ENCODE results near the gene DVL1. TPM values are rescaled to one million over a fixed set of nuclear protein-coding genes. Genes with fewer than 3 reads are reported as not detected.

Gene DVL1
- total and polyA plus RNA-seq, 2 of the 13 experiments (the other 11 are each of a cell fraction or from before 2014, with no cell fraction given), result 30.8 to 60.4 TPM

DNA sequence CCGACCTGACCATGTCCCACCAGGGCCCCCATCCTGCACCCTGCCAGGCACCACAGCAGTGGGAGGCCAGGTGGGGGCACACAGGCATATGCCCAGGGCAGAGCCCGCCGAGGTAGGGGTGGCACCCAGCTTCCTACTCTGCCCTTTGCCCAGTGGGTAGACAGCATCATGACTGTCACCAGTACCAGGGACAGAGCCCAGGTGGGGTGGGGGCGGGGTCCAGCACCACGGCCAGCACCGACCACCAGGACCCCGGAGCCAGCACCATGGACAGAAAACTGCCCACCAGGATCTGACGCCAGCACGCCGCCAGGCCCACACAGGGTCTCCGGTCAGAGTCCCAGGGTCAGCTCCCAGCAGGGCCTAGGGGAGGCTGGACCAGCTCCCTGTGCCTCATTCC, 14.4 kb downstream of the DVL1 start (continued):
- TF ChIP-seq MLXIP (CRISPR knock-in tag; IDR thresholded peaks at IDR 0.05; ENCODE audit: borderline replicate concordance) (no peak), ZNF414 (CRISPR knock-in tag; IDR thresholded peaks at IDR 0.05) (no peak), ZNF281 (CRISPR knock-in tag; IDR thresholded peaks at IDR 0.05; ENCODE audit: borderline replicate concordance) (peak; percentile 32; the same call in 1 of the 2 replicates), SMARCC2 (IDR thresholded peaks at IDR 0.05) (no peak), PAWR (CRISPR knock-in tag; IDR thresholded peaks at IDR 0.05; ENCODE audit: borderline replicate concordance) (no peak), HIVEP1 (CRISPR knock-in tag; IDR thresholded peaks at IDR 0.05) (no peak), TRIM24 (CRISPR knock-in tag; IDR thresholded peaks at IDR 0.05) (no peak), BCL6 (CRISPR knock-in tag; IDR thresholded peaks at IDR 0.05) (no peak), ZNF644 (CRISPR knock-in tag; IDR thresholded peaks at IDR 0.05; ENCODE audit: low read depth) (no peak), ZNF792 (CRISPR knock-in tag; IDR thresholded peaks at IDR 0.05) (no peak), DNMT3B (CRISPR knock-in tag; conservative IDR thresholded peaks at IDR 0.05) (0 out of 2 replicates have a peak, but pooled peaks have one; percentile 47), GTF2F1 (IDR thresholded peaks at IDR 0.05; ENCODE audit: low read length) (no peak)
- TF ChIP-seq, protein P1, sequence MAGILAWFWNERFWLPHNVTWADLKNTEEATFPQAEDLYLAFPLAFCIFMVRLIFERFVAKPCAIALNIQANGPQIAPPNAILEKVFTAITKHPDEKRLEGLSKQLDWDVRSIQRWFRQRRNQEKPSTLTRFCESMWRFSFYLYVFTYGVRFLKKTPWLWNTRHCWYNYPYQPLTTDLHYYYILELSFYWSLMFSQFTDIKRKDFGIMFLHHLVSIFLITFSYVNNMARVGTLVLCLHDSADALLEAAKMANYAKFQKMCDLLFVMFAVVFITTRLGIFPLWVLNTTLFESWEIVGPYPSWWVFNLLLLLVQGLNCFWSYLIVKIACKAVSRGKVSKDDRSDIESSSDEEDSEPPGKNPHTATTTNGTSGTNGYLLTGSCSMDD (CRISPR knock-in tag; IDR thresholded peaks at IDR 0.05), result no peak
- TF ChIP-seq, protein P2, sequence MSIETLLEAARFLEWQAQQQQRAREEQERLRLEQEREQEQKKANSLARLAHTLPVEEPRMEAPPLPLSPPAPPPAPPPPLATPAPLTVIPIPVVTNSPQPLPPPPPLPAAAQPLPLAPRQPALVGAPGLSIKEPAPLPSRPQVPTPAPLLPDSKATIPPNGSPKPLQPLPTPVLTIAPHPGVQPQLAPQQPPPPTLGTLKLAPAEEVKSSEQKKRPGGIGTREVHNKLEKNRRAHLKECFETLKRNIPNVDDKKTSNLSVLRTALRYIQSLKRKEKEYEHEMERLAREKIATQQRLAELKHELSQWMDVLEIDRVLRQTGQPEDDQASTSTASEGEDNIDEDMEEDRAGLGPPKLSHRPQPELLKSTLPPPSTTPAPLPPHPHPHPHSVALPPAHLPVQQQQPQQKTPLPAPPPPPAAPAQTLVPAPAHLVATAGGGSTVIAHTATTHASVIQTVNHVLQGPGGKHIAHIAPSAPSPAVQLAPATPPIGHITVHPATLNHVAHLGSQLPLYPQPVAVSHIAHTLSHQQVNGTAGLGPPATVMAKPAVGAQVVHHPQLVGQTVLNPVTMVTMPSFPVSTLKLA (IDR thresholded peaks at IDR 0.05), result no peak
- TF ChIP-seq, protein P3, sequence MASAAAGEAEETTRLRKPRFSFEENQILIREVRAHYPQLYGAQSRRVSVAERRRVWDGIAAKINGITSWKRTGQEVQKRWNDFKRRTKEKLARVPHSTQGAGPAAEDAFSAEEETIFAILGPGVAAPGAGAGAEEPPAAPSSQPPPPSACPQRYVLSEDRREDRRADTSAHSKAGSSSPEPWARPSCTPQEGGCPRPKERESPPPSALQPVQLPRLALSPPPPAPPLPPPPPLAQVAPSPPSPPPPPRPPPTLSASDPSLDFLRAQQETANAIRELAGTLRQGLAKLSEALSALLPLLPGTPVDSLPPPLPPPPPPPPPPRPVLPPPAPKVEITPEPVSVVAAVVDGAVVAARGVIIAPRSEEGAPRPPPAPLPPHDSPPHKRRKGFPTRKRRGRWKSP (CRISPR knock-in tag; IDR thresholded peaks at IDR 0.05), result no peak
- TF ChIP-seq, protein P4, sequence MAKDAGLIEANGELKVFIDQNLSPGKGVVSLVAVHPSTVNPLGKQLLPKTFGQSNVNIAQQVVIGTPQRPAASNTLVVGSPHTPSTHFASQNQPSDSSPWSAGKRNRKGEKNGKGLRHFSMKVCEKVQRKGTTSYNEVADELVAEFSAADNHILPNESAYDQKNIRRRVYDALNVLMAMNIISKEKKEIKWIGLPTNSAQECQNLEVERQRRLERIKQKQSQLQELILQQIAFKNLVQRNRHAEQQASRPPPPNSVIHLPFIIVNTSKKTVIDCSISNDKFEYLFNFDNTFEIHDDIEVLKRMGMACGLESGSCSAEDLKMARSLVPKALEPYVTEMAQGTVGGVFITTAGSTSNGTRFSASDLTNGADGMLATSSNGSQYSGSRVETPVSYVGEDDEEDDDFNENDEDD (CRISPR knock-in tag; IDR thresholded peaks at IDR 0.05; ENCODE audit: borderline replicate concordance), result no peak
- TF ChIP-seq, protein P5, sequence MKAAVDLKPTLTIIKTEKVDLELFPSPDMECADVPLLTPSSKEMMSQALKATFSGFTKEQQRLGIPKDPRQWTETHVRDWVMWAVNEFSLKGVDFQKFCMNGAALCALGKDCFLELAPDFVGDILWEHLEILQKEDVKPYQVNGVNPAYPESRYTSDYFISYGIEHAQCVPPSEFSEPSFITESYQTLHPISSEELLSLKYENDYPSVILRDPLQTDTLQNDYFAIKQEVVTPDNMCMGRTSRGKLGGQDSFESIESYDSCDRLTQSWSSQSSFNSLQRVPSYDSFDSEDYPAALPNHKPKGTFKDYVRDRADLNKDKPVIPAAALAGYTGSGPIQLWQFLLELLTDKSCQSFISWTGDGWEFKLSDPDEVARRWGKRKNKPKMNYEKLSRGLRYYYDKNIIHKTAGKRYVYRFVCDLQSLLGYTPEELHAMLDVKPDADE (CRISPR knock-in tag; IDR thresholded peaks at IDR 0.05), result no peak

All from HepG2 (cell line).